CD4-positive, CD25-positive, alpha-beta regulatory T cell (primary cell): ENCODE measurements around the gene SDK1. TPM values are rescaled to one million over a fixed set of nuclear protein-coding genes. Genes with fewer than 3 reads are reported as not detected.

Experiments used
- ATAC-seq, 2 donors: fragments of 150-1000 bp; cut with Tn5 transposase; one replicate each; pipeline ENCODE4 v1.10.0; 2021; ENCODE audit warnings: low read depth in 2 of 2, moderate number of reproducible peaks in 2 of 2, moderate library complexity in 1 of 2
- DNase-seq, 3 donors: peaks; one replicate each; pipeline versions ENCODE4 v3.0.0 to v3.0.0-alpha.2; 2012 to 2022; ENCODE audit warnings: mixed read lengths in 1 of 3
- H3K27ac ChIP-seq: one replicate; pipeline ENCODE4 v1.7.0; 2013; ENCODE audit warnings: mild to moderate bottlenecking, low read length; ENCODE audit not compliant: insufficient read depth, poor library complexity, severe bottlenecking
- H3K27me3 ChIP-seq: one replicate; pipeline ENCODE4 v1.7.0; 2013; ENCODE audit warnings: low read length; ENCODE audit not compliant: control insufficient read depth, insufficient read depth
- H3K36me3 ChIP-seq: one replicate; pipeline ENCODE4 v1.7.0; 2013; ENCODE audit warnings: mild to moderate bottlenecking, low read length, moderate library complexity; ENCODE audit not compliant: control insufficient read depth, insufficient read depth
- H3K4me1 ChIP-seq: 2 replicates; pipeline ENCODE4 v1.7.0; 2013; ENCODE audit warnings: mild to moderate bottlenecking, low read length; ENCODE audit not compliant: insufficient read depth, control insufficient read depth, poor library complexity, severe bottlenecking
- H3K4me3 ChIP-seq: one replicate; pipeline ENCODE4 v1.7.0; 2013; ENCODE audit warnings: low read depth, mild to moderate bottlenecking, low read length, moderate library complexity
- H3K9me3 ChIP-seq, 2 experiments: 1 replicate in 1 of 2; 2 replicates in 1 of 2; pipeline ENCODE4 v1.7.0; 2013; ENCODE audit warnings: low read length in 2 of 2, mild to moderate bottlenecking in 1 of 2, moderate library complexity in 1 of 2; ENCODE audit not compliant: control insufficient read depth in 2 of 2
- H3K27ac Mint-ChIP-seq, 3 donors: one replicate each; pipeline ENCODE4 v1.8.0; 2020 to 2022; ENCODE audit warnings: mild to moderate bottlenecking in 3 of 3, mixed read lengths in 3 of 3, moderate library complexity in 2 of 3
- H3K27me3 Mint-ChIP-seq: one replicate; pipeline ENCODE4 v1.8.0; 2022; ENCODE audit warnings: mild to moderate bottlenecking, mixed read lengths
- H3K36me3 Mint-ChIP-seq: one replicate; pipeline ENCODE4 v1.8.0; 2020; ENCODE audit warnings: mixed read lengths
- H3K4me1 Mint-ChIP-seq, 4 donors: one replicate each; pipeline ENCODE4 v1.8.0; 2020 to 2022; ENCODE audit warnings: mixed read lengths in 4 of 4, mild to moderate bottlenecking in 1 of 4
- H3K4me3 Mint-ChIP-seq, 4 donors: one replicate each; pipeline ENCODE4 v1.8.0; 2020 to 2022; ENCODE audit warnings: mild to moderate bottlenecking in 4 of 4, mixed read lengths in 4 of 4, moderate library complexity in 3 of 4
- H3K9me3 Mint-ChIP-seq, 7 donors: one replicate each; pipeline ENCODE4 v1.8.0; 2020 to 2022; ENCODE audit warnings: mixed read lengths in 7 of 7, mild to moderate bottlenecking in 3 of 7, moderate library complexity in 2 of 7
- polyA plus RNA-seq, 4 donors: library from polyadenylated mRNA; unstranded; fragments of 300-500 nt; fragmentation: Illumina TruSeq; gene quantifications; one replicate each; pipeline ENCODE4 v1.2.3, GENCODE V29; 2021
- total RNA-seq: library from RNA; stranded (reverse); gene quantifications from one replicate; pipeline ENCODE4 v1.2.3, GENCODE V29; 2022

Gene SDK1
- total and polyA plus RNA-seq, 5 donors from 2014 or later = 0.47 TPM; not detected in 4

- no peaks in the 10 kb centered on the region for H3K36me3 ChIP-seq
- no peaks in the 10 kb centered on the region for H3K36me3 Mint-ChIP-seq
- no peaks in the 10 kb centered on the region for H3K4me1 ChIP-seq
- H3K27ac Mint-ChIP-seq = no peak overlapping the region
- H3K27me3 ChIP-seq = no peaks in the 10 kb centered on the region
- no peak for ATAC-seq
- peaks cover 5% of the 10 kb centered on the region for H3K27me3 Mint-ChIP-seq
- no peak overlapping the region for H3K4me3 ChIP-seq
- no peak overlapping the region for H3K4me3 Mint-ChIP-seq
- H3K9me3 ChIP-seq = no peaks in the 10 kb centered on the region
- no peak for DNase-seq
- no peaks in the 10 kb centered on the region for H3K9me3 Mint-ChIP-seq
- H3K4me1 Mint-ChIP-seq = no peaks in the 10 kb centered on the region
- H3K27ac ChIP-seq = no peak overlapping the region
These were observed 705.6 kb downstream of the SDK1 start for GRCh38 chr7:4006687-4007086.

- DNase-seq (no peak), ATAC-seq (no peak)
- Histone ChIP-seq H3K9me3 (no peaks in the 10 kb centered on the region), H3K27me3 (no peaks in the 10 kb centered on the region), H3K4me3 (no peak overlapping the region), H3K36me3 (no peaks in the 10 kb centered on the region), H3K27ac (no peak overlapping the region), H3K4me1 (no peaks in the 10 kb centered on the region)
- no peaks in the 10 kb centered on the region for H3K9me3 Mint-ChIP-seq
- no peaks in the 10 kb centered on the region for H3K4me1 Mint-ChIP-seq
- H3K27ac Mint-ChIP-seq = no peak overlapping the region
- H3K36me3 Mint-ChIP-seq = peaks cover 4% of the 10 kb centered on the region
- no peak overlapping the region for H3K4me3 Mint-ChIP-seq
- H3K27me3 Mint-ChIP-seq = peaks cover 4% of the 10 kb centered on the region
These were observed 708.4 kb downstream of the SDK1 start for GRCh38 chr7:4009211-4010060.

DNA sequence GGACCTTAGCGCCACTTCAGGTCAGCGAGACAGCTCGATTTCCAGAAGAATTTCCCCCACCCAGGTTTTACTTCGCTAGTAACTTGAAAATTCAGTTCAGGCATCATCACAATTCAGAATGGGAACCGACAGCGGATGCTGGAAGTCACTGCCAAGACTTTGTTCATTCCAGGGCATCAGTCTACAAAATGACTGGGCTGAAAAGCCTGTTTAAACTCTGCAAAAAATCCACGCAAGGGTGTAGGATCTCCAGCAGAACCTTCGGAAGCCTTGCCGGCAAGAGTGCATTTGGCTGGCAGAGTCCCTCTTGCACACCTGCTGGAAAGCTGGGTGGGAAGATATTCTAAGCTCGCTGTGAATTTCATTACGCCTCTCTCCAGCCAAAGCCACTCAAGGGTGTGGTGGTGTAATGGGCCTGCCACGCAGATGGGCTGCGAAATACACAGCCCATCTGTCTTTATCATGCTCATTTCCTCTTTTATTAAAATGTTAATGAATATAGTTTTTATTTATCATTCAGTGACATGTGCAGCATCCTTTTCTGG is 709.1 kb downstream of the SDK1 start:
- H3K27me3 ChIP-seq = no peaks in the 10 kb centered on the region
- H3K4me3 Mint-ChIP-seq = no peak overlapping the region
- DNase-seq (no peak), ATAC-seq (no peak)
- H3K27ac ChIP-seq = no peak overlapping the region
- no peaks in the 10 kb centered on the region for H3K9me3 Mint-ChIP-seq
- H3K36me3 ChIP-seq = no peaks in the 10 kb centered on the region
- H3K36me3 Mint-ChIP-seq = peaks cover 4% of the 10 kb centered on the region
- no peak overlapping the region for H3K4me3 ChIP-seq
- no peak overlapping the region for H3K27ac Mint-ChIP-seq
- no peaks in the 10 kb centered on the region for H3K27me3 Mint-ChIP-seq
- H3K9me3 ChIP-seq = no peaks in the 10 kb centered on the region
- no peaks in the 10 kb centered on the region for H3K4me1 Mint-ChIP-seq
- no peaks in the 10 kb centered on the region for H3K4me1 ChIP-seq

DNA sequence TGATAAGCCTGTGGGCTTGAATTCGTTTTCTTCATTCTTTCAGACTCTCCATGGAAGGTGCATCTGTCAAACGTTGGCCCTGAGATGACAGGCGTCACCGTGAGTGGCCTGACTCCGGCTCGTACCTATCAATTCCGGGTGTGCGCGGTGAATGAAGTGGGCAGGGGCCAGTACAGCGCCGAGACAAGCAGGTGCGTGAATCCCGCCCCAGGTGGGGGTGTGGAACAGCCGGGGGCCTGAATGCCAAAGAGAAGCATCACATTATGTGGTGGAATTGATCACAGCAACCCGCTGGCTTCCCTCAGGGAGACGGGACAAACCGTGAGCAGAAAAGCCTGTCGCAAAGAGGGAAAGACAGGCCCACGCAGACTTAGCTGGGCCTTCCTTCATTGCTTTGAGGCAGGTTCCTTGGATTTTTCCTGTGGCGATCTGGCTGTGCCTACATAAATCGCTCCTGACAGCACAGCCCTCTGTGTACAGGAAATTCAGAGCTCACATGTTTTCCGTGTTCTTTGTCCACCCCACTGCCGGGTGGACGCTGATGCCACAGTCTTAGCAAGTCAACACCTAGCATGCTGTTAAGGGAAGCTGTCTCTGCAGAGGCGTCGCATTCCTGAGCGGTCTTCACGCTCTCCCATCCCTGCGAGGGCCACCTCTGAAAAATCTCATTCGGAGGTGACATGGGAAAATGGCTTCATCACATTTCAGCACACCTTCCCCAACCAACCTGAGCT is 710.0 kb downstream of the SDK1 start:
- Mint-ChIP-seq H3K4me1 (no peaks in the 10 kb centered on the region), H3K36me3 (peaks cover 4% of the 10 kb centered on the region), H3K27me3 (no peaks in the 10 kb centered on the region), H3K27ac (no peak overlapping the region), H3K4me3 (no peak overlapping the region), H3K9me3 (no peaks in the 10 kb centered on the region)
- Histone ChIP-seq H3K4me3 (no peak overlapping the region), H3K27ac (no peak overlapping the region), H3K4me1 (no peaks in the 10 kb centered on the region), H3K9me3 (no peaks in the 10 kb centered on the region), H3K36me3 (no peaks in the 10 kb centered on the region), H3K27me3 (no peaks in the 10 kb centered on the region)
- DNase-seq (no peak), ATAC-seq (no peak)

DNA sequence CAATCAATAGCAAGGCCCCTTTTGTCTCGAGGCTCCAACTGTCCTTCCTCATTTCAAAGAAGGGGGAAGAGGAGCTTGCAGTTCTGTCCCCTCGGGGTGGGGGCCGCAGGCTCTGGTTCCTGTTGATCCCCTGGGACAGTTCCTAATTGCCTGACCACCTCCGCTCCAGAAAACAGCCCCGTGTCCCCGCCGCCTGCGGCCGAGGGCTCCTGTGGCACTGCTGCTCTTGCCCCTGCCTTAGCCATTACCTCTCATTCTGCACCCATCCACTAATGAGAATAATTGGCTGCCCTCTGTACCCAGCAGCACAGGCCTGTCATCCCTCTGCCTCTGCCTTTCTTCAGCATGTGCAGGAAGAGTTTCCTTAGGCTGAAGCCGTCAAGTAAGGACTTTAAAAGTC is 712.7 kb downstream of the SDK1 start:
- H3K9me3 Mint-ChIP-seq = peaks cover 0 to 9% (median 1%) of the 10 kb centered on the region in 7 donors
- H3K4me1 Mint-ChIP-seq = no peaks in the 10 kb centered on the region
- H3K4me1 ChIP-seq = no peaks in the 10 kb centered on the region
- no peaks in the 10 kb centered on the region for H3K36me3 ChIP-seq
- DNase-seq (no peak), ATAC-seq (no peak)
- H3K9me3 ChIP-seq = peaks cover 0 to 3% of the 10 kb centered on the region in 2 experiments
- no peak overlapping the region for H3K27ac Mint-ChIP-seq
- H3K4me3 Mint-ChIP-seq = no peak overlapping the region
- peaks cover 4% of the 10 kb centered on the region for H3K36me3 Mint-ChIP-seq
- H3K27ac ChIP-seq = no peak overlapping the region
- no peaks in the 10 kb centered on the region for H3K27me3 ChIP-seq
- H3K4me3 ChIP-seq = no peak overlapping the region
- no peaks in the 10 kb centered on the region for H3K27me3 Mint-ChIP-seq

DNA sequence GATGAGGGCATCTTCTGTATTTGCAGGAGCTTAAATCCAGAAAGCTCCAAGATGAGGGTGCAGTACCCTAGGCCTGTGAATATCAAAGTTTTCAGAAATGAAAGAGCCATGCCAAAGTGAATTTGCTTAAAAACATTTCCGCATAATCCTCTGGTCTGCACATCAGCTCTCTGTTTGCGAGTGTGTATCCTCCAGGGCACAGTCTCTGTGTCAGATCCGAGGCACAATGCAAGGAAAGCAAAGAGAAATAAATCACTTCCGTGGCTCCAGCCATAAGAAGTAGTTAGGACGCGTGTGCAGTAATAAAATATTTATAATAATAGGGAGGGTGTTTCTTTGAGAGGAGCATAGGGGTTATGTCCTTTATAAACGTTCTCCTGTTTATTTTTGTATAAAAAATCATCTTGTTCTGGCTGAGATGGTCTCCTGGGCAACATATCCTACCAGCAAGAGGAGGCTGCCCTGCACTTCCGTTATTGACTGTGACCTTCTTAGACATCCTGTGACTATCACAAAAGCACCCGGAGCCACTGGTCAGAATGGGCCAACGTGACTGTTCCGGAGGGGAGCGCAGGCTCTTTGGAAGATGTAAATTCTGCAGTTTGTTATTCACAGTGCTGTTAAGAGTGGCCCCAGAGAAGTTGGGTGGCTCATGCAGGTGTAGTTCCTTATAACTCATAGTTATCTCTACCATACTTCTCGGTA is 713.4 kb downstream of the SDK1 start:
- Histone ChIP-seq H3K9me3 (peaks cover 2 to 8% of the 10 kb centered on the region in 2 experiments), H3K27me3 (no peaks in the 10 kb centered on the region), H3K4me1 (no peaks in the 10 kb centered on the region), H3K4me3 (no peak overlapping the region), H3K36me3 (no peaks in the 10 kb centered on the region), H3K27ac (no peak overlapping the region)
- ATAC-seq (no peak), DNase-seq (no peak)
- Mint-ChIP-seq H3K27ac (no peak overlapping the region), H3K4me1 (no peaks in the 10 kb centered on the region), H3K27me3 (no peaks in the 10 kb centered on the region), H3K4me3 (no peak overlapping the region), H3K36me3 (peaks cover 4% of the 10 kb centered on the region), H3K9me3 (peaks cover 0 to 10% (median 1%) of the 10 kb centered on the region in 7 donors)

GRCh38 chr7:4015371-4015770 is 714.3 kb downstream of the SDK1 start:
- DNase-seq (no peak), ATAC-seq (no peak)
- Mint-ChIP-seq H3K9me3 (peaks cover 0 to 10% (median 1%) of the 10 kb centered on the region in 7 donors), H3K4me1 (no peaks in the 10 kb centered on the region), H3K27ac (no peak overlapping the region), H3K4me3 (no peak overlapping the region), H3K36me3 (peaks cover 4% of the 10 kb centered on the region), H3K27me3 (no peaks in the 10 kb centered on the region)
- no peaks in the 10 kb centered on the region for H3K27me3 ChIP-seq
- no peak overlapping the region for H3K4me3 ChIP-seq
- no peak overlapping the region for H3K27ac ChIP-seq
- H3K9me3 ChIP-seq = peaks cover 2 to 8% of the 10 kb centered on the region in 2 experiments
- no peaks in the 10 kb centered on the region for H3K4me1 ChIP-seq
- H3K36me3 ChIP-seq = no peaks in the 10 kb centered on the region
